GM19025 (cell line): ENCODE data around the gene TFAP2A.

Experiments
- ATAC-seq: cut with Tn5 transposase; IDR thresholded peaks from one replicate; pipeline ENCODE4 v1.9.1; 2021; ENCODE audit warnings: mild to moderate bottlenecking, low read depth, moderate library complexity; ENCODE audit not compliant: unreplicated experiment

TFAP2A gene

GRCh38 chr6:10414756-10415616, at the start of gene TFAP2A:
TFAP2A (minus strand) TSS chr6:10415074; CDS start chr6:10414991, 83 bp downstream.
- ATAC-seq, result no peak

- no peak for ATAC-seq
Measured at GRCh38 chr6:10463491-10464481, 48.9 kb upstream of the TFAP2A start.

- no peak for ATAC-seq
Measured at GRCh38 chr6:10463040-10463439, 48.2 kb upstream of the TFAP2A start.

GRCh38 chr6:10461850-10462249, 47.0 kb upstream of the TFAP2A start:
- ATAC-seq, result no peak

- ATAC-seq, result peak; percentile 80
Measured at GRCh38 chr6:10460096-10460495, 45.2 kb upstream of the TFAP2A start.

- no peak for ATAC-seq
Measured at GRCh38 chr6:10458287-10458686, 43.4 kb upstream of the TFAP2A start.

GRCh38 chr6:10453596-10453995, 38.7 kb upstream of the TFAP2A start:
- ATAC-seq, result no peak

GRCh38 chr6:10451828-10452509, 37.1 kb upstream of the TFAP2A start:
- ATAC-seq, result no peak

- ATAC-seq, result no peak
Measured at GRCh38 chr6:10451394-10451793, 36.5 kb upstream of the TFAP2A start.

GRCh38 chr6:10449751-10450150, 34.9 kb upstream of the TFAP2A start:
- no peak for ATAC-seq

GRCh38 chr6:10448096-10448495, 33.2 kb upstream of the TFAP2A start:
- ATAC-seq, result no peak

GRCh38 chr6:10446548-10446947, 31.7 kb upstream of the TFAP2A start:
- no peak for ATAC-seq

GRCh38 chr6:10441655-10442009, 26.8 kb upstream of the TFAP2A start:
- no peak for ATAC-seq

GRCh38 chr6:10441004-10441654, 26.3 kb upstream of the TFAP2A start:
- ATAC-seq, result no peak

- no peak for ATAC-seq
Measured at GRCh38 chr6:10437891-10438290, 23.0 kb upstream of the TFAP2A start.

GRCh38 chr6:10434235-10434634, 19.4 kb upstream of the TFAP2A start:
- no peak for ATAC-seq

- no peak for ATAC-seq
Measured at GRCh38 chr6:10433322-10433721, 18.4 kb upstream of the TFAP2A start.

- ATAC-seq, result no peak
Measured at GRCh38 chr6:10431423-10432164, 16.7 kb upstream of the TFAP2A start.

GRCh38 chr6:10429638-10430427, 15.0 kb upstream of the TFAP2A start:
- peak; percentile 57 for ATAC-seq
